Heart right ventricle (tissue), 16 donors: ENCODE measurements around the gene ANKS1B. TPM values are rescaled to one million over a fixed set of nuclear protein-coding genes. Genes with fewer than 3 reads are reported as not detected.

Experiments used
- ATAC-seq, 8 donors: fragments of 200-7000 bp; cut with Tn5 transposase; one replicate each; pipeline ENCODE4 v1.9.1; 2020; ENCODE audit warnings: mild to moderate bottlenecking in 8 of 8, moderate library complexity in 8 of 8, moderate number of reproducible peaks in 1 of 8
- DNase-seq, 2 donors: peaks; one replicate each; pipeline ENCODE4 v3.0.0-alpha.2; 2020
- H3K27ac ChIP-seq, 10 donors: fragments of 200-600 bp; sonication (generic) in 2 of 10; one replicate each; pipeline versions ENCODE4 v1.5.0 to v1.8.0; 2020 to 2022; ENCODE audit warnings: mild to moderate bottlenecking in 3 of 10
- H3K27me3 ChIP-seq, 7 donors: fragments of 200-600 bp; one replicate each; pipeline ENCODE4 v1.8.0; 2021 to 2022; ENCODE audit warnings: mild to moderate bottlenecking in 2 of 7
- H3K36me3 ChIP-seq, 9 donors: fragments of 200-600 bp; sonication (generic) in 1 of 9; one replicate each; pipeline versions ENCODE4 v1.5.0 to v1.8.0; 2020 to 2022; ENCODE audit warnings: mild to moderate bottlenecking in 2 of 9
- H3K4me1 ChIP-seq, 9 donors: fragments of 200-600 bp; sonication (generic) in 1 of 9; one replicate each; pipeline versions ENCODE4 v1.5.0 to v1.8.0; 2020 to 2022; ENCODE audit warnings: mild to moderate bottlenecking in 4 of 9
- H3K4me3 ChIP-seq, 10 donors: fragments of 200-600 bp; sonication (generic) in 2 of 10; one replicate each; pipeline versions ENCODE4 v1.5.0 to v1.8.0; 2020 to 2022; ENCODE audit warnings: mild to moderate bottlenecking in 7 of 10, moderate library complexity in 2 of 10
- H3K9me3 ChIP-seq, 11 donors: fragments of 200-600 bp in 10 of 11; sonication (generic) in 2 of 11; one replicate each; pipeline versions ENCODE4 v1.5.0 to v1.8.0; 2013 to 2022; ENCODE audit warnings: mild to moderate bottlenecking in 2 of 11, control low read depth in 1 of 11, moderate library complexity in 1 of 11
- whole genome bisulfite sequencing, 2 donors: extraction: QIAGEN DNeasy Blood & Tissue Kit; methylation state at CpG; one replicate each; pipeline ENCODE4 v1.1.7; 2013; ENCODE audit warnings: inconsistent platforms in 1 of 2; 5-methylcytosine and 5-hydroxymethylcytosine counted together
- intact Hi-C, 10 donors: fragments of 100-400 bp; cut with DNase I; formaldehyde crosslinking; loops; one replicate each; pipeline versions ENCODE4 v1.11.1 to v1.14.2; 2022
- polyA plus RNA-seq, 2 donors: library from polyadenylated mRNA; stranded (reverse); fragments of 200-250 nt; gene quantifications; one replicate each; pipeline ENCODE4 v1.2.3, GENCODE V29; 2013
- total RNA-seq, 10 donors: library from RNA; stranded (reverse); fragmentation: NEBNext Ultra II Directional in 3 of 10; extraction: Animal tissue kit (Norgen Biotek cat#: 25700) in 3 of 10; gene quantifications; one replicate each; pipeline versions ENCODE4 v1.2.1 to v1.2.4, GENCODE V29; 2021 to 2023
- TF ChIP-seq, protein P1 (sequence below), 9 donors: fragments of 200-600 bp; sonication (generic) in 2 of 9; IDR thresholded peaks; one replicate each; pipeline versions ENCODE4 v1.5.0 to v1.8.0; 2021 to 2022; ENCODE audit warnings: antibody characterized with exemption in 9 of 9, mild to moderate bottlenecking in 5 of 9, moderate library complexity in 1 of 9
- donor health status: Arrhythmogenic right ventricular cardiomyopathy.
- donor health status: ischemic (EF 13 %, LVEDD 7.1; RV severe dilation, severe dysfunction).
- donor health status: healthy with polysubstance abuse.
- donor health status: DM: no; HTN: yes; CAD: no.
- donor health status: DM: no; HTN: no; CAD: no.
- donor health status: ischemic (EF 25% LVEDD 6.9; RV normal size, moderate dysfunction).
- donor health status: ischemic (EF 25% LVEDD 5.7; RV mildly dilated, moderate dysfunction).
- donor health status: healthy.
- donor health status: DM: yes; HTN: yes; CAD: no.
- donor health status: Ischemic cardiomyopathy.
- donor health status: ischemic (EF 35%, LVEDD 5.7; RV mildly dilated, moderate dysfunction).
- donor health status: nonischemic (EF 11% LVEDD 7.7; RV severe dilation, severe dysfunction).
- donor health status: DM: yes; HTN: yes; CAD: no.
- donor health status: PGD.
- donor health status: ischemic (EF 29% LVEDD 5.4; RV normal size, mild dysfunction).
- donor health status: nonischemic (EF 23%, LVEDD 6.1; RV moderate dilation, normal function).

ANKS1B gene
- total and polyA plus RNA-seq, 12 donors, result 0.58 to 4.8 (median 1.8) TPM

DNA sequence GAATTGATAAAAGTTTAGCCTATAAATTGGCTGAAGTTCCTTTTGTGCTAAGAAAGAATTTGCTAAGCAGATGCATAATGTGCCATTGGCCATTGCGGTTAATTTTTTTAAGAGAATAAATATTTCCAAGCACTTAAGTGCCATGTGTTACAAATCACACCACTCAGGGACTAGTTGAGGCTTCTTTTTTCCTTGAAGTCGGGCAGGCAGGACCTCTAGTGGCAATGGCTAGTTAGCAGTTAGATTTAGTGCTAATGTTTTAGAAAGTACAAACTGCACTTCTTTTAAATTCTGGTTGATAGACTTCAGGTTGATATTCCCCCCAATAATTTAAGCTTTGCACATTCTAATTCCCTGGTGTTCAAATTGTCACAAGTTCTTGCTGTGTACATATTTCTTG is 1045.4 kb downstream of the ANKS1B start:
- no peak overlapping the region for H3K4me3 ChIP-seq
- intact Hi-C loops, result loop anchor here in 1 of 10 donors (10.0 kb wide), 1 partner anchor 245 kb away; no protein-coding TSS in a partner anchor
- H3K27ac ChIP-seq, result no peak overlapping the region
- DNase-seq (no peak), ATAC-seq (no peak)
- H3K27me3 ChIP-seq, result peaks cover 0 to 9% (median 0%) of the 10 kb centered on the region in 7 donors
- H3K4me1 ChIP-seq, result no peaks in the 10 kb centered on the region
- peaks cover 0 to 13% (median 0%) of the 10 kb centered on the region in 11 donors for H3K9me3 ChIP-seq
- WGBS, 2 donors, result 28 to 30% methylated on average over 2 of the region's 2 CpGs
- TF ChIP-seq, protein P1, sequence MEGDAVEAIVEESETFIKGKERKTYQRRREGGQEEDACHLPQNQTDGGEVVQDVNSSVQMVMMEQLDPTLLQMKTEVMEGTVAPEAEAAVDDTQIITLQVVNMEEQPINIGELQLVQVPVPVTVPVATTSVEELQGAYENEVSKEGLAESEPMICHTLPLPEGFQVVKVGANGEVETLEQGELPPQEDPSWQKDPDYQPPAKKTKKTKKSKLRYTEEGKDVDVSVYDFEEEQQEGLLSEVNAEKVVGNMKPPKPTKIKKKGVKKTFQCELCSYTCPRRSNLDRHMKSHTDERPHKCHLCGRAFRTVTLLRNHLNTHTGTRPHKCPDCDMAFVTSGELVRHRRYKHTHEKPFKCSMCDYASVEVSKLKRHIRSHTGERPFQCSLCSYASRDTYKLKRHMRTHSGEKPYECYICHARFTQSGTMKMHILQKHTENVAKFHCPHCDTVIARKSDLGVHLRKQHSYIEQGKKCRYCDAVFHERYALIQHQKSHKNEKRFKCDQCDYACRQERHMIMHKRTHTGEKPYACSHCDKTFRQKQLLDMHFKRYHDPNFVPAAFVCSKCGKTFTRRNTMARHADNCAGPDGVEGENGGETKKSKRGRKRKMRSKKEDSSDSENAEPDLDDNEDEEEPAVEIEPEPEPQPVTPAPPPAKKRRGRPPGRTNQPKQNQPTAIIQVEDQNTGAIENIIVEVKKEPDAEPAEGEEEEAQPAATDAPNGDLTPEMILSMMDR (IDR thresholded peaks at IDR 0.05), result peak in 7 of 9 donors; percentile 15 to 47 (median 28)
- no peaks in the 10 kb centered on the region for H3K36me3 ChIP-seq

DNA sequence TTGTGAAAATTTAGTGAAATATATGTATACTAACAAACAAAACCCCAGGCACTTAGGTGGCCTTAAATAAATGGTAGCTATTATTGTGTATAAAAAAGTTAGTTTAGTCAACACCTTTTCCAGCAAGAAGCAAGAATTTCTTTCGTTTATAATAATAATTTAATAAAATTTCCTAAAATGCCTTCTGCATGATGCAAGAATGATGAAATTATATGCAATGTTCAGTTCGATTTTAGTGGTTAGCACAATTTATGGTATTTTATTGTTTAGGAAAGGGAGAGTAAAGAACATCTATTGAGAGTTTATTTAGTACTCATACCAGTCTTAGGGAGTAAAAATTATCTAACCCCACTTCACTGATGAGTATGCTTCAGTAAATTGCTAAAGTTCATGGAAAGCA is 1048.9 kb downstream of the ANKS1B start:
- no peaks in the 10 kb centered on the region for H3K36me3 ChIP-seq
- ATAC-seq (no peak), DNase-seq (no peak)
- intact Hi-C loops, result loop anchor here in 1 of 10 donors (10.0 kb wide), 1 partner anchor 241 kb away; no protein-coding TSS in a partner anchor
- no peak overlapping the region for H3K27ac ChIP-seq
- H3K27me3 ChIP-seq, result peaks cover 0 to 9% (median 0%) of the 10 kb centered on the region in 7 donors
- WGBS, 2 donors, result 66 to 73% methylated on average over 2 of the region's 2 CpGs
- H3K4me1 ChIP-seq, result no peaks in the 10 kb centered on the region
- H3K9me3 ChIP-seq, result peaks cover 0 to 13% (median 0%) of the 10 kb centered on the region in 11 donors
- no peak overlapping the region for H3K4me3 ChIP-seq
- TF ChIP-seq, protein P1 (IDR thresholded peaks at IDR 0.05), result no peak

DNA sequence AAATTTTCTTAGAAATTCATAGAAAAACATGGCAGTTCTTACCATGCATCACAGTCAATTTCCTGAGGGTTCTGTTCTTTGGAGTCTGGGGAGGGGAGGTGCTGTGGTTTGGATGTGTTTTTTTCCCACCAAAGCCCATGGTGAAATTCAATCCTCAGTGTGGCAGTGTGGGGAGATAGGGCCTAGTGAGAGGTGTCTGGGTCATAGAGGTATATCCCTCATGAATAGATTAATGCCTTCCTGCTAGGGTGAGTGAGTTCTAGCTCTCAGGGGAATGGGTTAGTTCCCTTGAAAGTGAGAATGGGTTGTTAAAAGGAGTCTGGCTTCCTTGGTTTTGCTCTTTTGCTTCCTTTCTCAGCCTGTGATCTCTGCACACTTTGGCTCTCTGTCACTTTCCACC is 1061.9 kb downstream of the ANKS1B start:
- TF ChIP-seq, protein P1 (IDR thresholded peaks at IDR 0.05), result no peak
- peaks cover 0 to 19% (median 0%) of the 10 kb centered on the region in 11 donors for H3K9me3 ChIP-seq
- intact Hi-C loops, result no loop called here
- H3K4me1 ChIP-seq, result no peaks in the 10 kb centered on the region
- H3K4me3 ChIP-seq, result no peak overlapping the region
- ATAC-seq (no peak), DNase-seq (no peak)
- H3K27me3 ChIP-seq, result no peaks in the 10 kb centered on the region
- H3K27ac ChIP-seq, result no peak overlapping the region
- no peaks in the 10 kb centered on the region for H3K36me3 ChIP-seq

DNA sequence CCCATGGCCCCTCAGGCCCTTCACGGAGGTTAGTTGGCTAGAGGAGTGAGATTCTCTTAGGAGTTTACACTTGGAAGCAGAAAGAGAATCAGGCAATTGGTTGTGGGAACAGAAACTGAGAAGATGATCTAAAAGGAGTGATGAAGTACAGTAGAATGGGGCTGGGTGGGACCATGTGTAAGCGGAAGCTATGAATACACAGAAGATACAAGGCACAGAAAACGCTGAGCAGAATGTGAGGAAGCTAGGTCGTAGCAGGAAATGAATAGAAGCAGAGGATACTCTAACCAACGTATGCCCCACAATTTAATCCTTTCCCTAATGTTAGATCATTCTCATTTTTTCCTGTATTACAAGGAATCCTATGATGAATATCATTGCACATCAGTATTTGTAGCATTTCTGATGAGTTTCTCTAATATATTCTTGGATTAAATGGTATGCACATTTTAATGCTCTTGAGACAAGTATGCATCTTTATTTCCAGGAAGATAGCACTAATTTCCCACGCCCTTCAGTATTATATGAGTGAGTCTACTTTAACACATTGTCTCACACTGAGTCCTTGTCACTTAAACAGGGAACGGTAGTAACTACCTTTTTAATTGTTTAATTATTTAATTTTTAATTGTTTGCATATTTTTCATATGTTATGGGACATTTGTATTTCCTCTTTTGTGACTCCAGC is 1066.4 kb downstream of the ANKS1B start:
- 72% methylated on average over 7 of the region's 7 CpGs for WGBS, 2 donors
- intact Hi-C loops, result no loop called here
- ATAC-seq, result no peak
- H3K36me3 ChIP-seq, result no peaks in the 10 kb centered on the region
- no peak overlapping the region for H3K27ac ChIP-seq
- TF ChIP-seq, protein P1 (IDR thresholded peaks at IDR 0.05), result no peak
- H3K9me3 ChIP-seq, result no peaks in the 10 kb centered on the region
- H3K4me3 ChIP-seq, result no peak overlapping the region
- no peak for DNase-seq
- H3K27me3 ChIP-seq, result no peaks in the 10 kb centered on the region
- H3K4me1 ChIP-seq, result no peaks in the 10 kb centered on the region
